ENCODE data around the gene ATXN7L1. TPM values are rescaled to one million over a fixed set of nuclear protein-coding genes. Genes with fewer than 3 reads are reported as not detected.

ATXN7L1 gene
- total RNA-seq, 3 donors from 2014 or later = 19.7 to 29.5 (median 26.0) TPM

- Histone ChIP-seq H3K9me3 (no peaks in the 10 kb centered on the region), H3K4me1 (ENCODE audit: low read depth) (peaks cover 12% of the 10 kb centered on the region), H3K4me3 (no peak overlapping the region), H3K36me3 (ENCODE audit: low read depth) (no peaks in the 10 kb centered on the region)
- ATAC-seq (peak; percentile 70), DNase-seq (no peak)
- intact Hi-C loops (cut with DNase I, micrococcal nuclease) = no loop called here
- TF ChIP-seq CTCF (IDR thresholded peaks at IDR 0.05) = no peak
Observed at GRCh38 chr7:105837765-105838626, 38.4 kb downstream of the ATXN7L1 start.

GRCh38 chr7:105835441-105835840, 41.0 kb downstream of the ATXN7L1 start:
- H3K4me3 ChIP-seq = no peak overlapping the region
- TF ChIP-seq CTCF (IDR thresholded peaks at IDR 0.05) = no peak
- DNase-seq (no peak), ATAC-seq (no peak)
- no peaks in the 10 kb centered on the region for H3K9me3 ChIP-seq
- no peaks in the 10 kb centered on the region for H3K36me3 ChIP-seq (ENCODE audit: low read depth)
- peaks cover 12% of the 10 kb centered on the region for H3K4me1 ChIP-seq (ENCODE audit: low read depth)
- intact Hi-C loops (cut with DNase I, micrococcal nuclease) = no loop called here

- Histone ChIP-seq H3K4me3 (no peak overlapping the region), H3K36me3 (ENCODE audit: low read depth) (no peaks in the 10 kb centered on the region), H3K4me1 (ENCODE audit: low read depth) (no peaks in the 10 kb centered on the region), H3K9me3 (no peaks in the 10 kb centered on the region)
- no peak for DNase-seq
- no peak for ATAC-seq
- TF ChIP-seq CTCF (IDR thresholded peaks at IDR 0.05) = no peak
- intact Hi-C loops (cut with DNase I, micrococcal nuclease) = no loop called here
Observed at GRCh38 chr7:105831824-105832535, 44.4 kb downstream of the ATXN7L1 start.

GRCh38 chr7:105831302-105831620, 45.1 kb downstream of the ATXN7L1 start:
- ATAC-seq (no peak), DNase-seq (no peak)
- no peaks in the 10 kb centered on the region for H3K9me3 ChIP-seq
- no peak for TF ChIP-seq CTCF (IDR thresholded peaks at IDR 0.05)
- no peak overlapping the region for H3K4me3 ChIP-seq
- no peaks in the 10 kb centered on the region for H3K36me3 ChIP-seq (ENCODE audit: low read depth)
- intact Hi-C loops (cut with DNase I, micrococcal nuclease) = no loop called here
- H3K4me1 ChIP-seq (ENCODE audit: low read depth) = no peaks in the 10 kb centered on the region

- intact Hi-C loops (cut with DNase I, micrococcal nuclease) = no loop called here
- Histone ChIP-seq H3K4me3 (no peak overlapping the region), H3K36me3 (ENCODE audit: low read depth) (no peaks in the 10 kb centered on the region), H3K9me3 (no peaks in the 10 kb centered on the region), H3K4me1 (ENCODE audit: low read depth) (no peaks in the 10 kb centered on the region)
- ATAC-seq = peak; percentile 56
- no peak for TF ChIP-seq CTCF (IDR thresholded peaks at IDR 0.05)
- DNase-seq = no peak
Observed at GRCh38 chr7:105830405-105831301, 45.7 kb downstream of the ATXN7L1 start.

Data from mucosa of descending colon (tissue), 3 donors.